Measurements from ENCODE around the gene CALD1.
A peak's percentile ranks its signal among the peaks of the same experiment; 100 is the strongest.

The CALD1 gene

GRCh38 chr7:134788191-134788590, 8.8 kb downstream of the CALD1 start:
- FAIRE-seq = no peak

- no peak for FAIRE-seq
Observed at GRCh38 chr7:134789967-134790685, 10.7 kb downstream of the CALD1 start.

DNA sequence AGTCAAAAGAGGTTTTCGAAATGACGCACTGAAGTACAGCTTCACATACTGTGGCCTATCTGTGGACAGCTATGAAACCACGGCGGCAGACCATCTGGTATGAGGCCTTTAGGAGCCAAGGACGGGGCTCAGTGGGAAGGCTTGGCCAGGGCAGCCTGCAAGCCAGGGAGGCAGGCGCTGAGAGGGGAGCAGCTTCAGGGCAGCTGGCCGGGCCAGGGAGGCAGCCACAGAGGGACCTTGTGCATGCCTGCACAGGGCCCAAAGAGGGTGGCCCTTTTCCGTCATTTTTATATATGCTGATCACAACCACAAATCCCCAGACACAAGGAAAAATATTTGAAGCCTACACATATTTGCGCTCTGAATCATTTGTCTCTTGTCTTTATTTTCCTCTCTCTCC, 13.5 kb downstream of the CALD1 start:
- FAIRE-seq = no peak

- no peak for FAIRE-seq
Observed at GRCh38 chr7:134795231-134795630, 15.8 kb downstream of the CALD1 start.

DNA sequence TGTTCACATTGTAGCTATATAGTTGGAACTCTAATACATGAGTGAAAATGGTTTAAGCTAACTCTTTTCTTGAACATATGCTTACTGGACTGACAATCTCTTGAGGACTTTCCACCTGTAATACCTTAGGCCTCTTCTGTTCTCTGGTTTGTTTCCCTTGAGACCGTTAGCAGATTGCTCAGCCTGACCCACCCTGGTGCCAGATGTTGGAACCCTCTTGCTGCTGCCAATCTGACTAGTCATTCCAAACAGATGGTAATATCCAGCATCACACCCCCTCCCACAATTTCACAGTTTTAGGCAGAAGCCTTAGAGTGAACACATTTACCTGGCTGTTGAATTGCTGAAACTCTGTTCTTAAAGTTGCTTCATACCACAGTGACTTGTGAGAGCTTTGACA, 18.7 kb downstream of the CALD1 start:
- FAIRE-seq = no peak

DNA sequence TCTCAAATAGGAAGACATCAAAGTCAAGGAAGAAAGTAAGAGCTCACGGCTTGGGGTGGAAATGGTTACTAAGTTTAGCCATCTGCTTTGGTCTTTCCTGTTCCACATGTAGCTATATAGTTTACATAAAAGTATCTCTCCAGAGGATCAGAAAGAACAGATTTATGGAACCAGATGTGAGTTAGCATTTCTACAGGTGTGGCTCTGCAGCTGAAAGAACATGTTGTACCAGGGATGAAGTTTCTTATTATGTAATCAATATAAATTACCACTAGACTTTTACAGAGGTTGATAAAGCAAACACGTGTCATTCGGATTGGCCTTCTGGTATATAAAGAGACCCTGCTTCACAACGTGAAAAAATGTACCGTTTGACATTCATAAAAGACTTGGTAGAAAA, 19.9 kb downstream of the CALD1 start:
- peak; percentile 29 for FAIRE-seq

DNA sequence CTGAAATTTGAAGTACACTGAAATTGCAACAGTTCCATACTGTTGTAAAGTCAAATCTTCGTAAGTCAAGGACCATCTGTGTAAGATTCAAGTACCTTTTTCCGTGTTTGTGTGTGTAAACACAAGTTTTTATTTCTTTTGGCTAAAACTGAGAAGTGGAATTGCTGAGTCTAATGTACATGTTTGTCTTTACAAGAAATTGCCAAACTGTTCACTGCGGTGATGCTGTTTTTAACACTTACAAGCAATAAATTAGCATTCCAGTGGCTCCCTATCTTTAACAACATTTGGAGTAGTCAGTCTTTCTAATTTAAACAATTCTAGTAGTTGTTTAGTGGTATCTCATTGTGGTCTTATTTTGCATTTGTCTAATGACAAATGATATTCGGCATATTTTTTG, 23.3 kb downstream of the CALD1 start:
- FAIRE-seq = no peak

- no peak for FAIRE-seq
Observed at GRCh38 chr7:134804351-134804750, 24.9 kb downstream of the CALD1 start.

GRCh38 chr7:134804854-134805253, 25.4 kb downstream of the CALD1 start:
- FAIRE-seq = no peak

DNA sequence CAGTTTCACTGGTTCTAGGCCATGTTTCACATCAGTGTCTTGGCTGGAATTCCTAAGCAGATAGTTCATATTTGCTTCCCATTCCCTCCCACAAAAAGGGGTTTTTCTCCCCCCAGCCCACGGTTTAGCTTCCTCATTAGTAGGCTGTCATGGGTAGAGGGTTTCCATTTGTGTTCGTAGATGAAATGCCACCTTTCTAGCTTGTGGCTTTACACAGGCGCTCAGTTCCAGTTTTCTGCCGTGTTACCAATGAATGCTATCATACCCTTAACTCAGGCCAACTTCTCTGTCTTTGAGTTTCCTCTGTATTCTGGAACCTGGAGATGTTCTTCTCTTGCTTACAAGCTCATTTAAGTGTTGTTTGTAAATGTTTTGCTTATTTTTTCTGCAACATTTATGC, 26.8 kb downstream of the CALD1 start:
- FAIRE-seq = no peak

DNA sequence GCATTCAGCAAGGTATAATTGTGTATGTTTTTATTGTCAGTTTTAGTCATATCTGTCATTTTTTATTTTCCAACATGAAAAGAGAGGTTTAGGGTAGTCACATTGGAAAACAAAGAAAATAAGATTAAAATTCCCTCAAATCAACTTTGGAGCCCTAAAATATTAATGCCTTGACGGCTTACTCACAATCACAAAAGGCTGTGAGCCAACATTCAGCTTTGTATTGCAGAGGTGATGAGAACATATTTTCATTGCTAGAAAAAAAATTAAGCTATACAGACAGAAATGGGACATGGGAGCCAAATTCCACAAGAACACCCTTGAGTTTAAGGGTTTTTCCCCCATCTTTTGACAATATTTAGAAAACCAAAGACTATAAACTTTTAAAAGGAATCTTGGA, 30.2 kb downstream of the CALD1 start:
- FAIRE-seq = no peak

GRCh38 chr7:134811765-134812164, 32.3 kb downstream of the CALD1 start:
- no peak for FAIRE-seq

DNA sequence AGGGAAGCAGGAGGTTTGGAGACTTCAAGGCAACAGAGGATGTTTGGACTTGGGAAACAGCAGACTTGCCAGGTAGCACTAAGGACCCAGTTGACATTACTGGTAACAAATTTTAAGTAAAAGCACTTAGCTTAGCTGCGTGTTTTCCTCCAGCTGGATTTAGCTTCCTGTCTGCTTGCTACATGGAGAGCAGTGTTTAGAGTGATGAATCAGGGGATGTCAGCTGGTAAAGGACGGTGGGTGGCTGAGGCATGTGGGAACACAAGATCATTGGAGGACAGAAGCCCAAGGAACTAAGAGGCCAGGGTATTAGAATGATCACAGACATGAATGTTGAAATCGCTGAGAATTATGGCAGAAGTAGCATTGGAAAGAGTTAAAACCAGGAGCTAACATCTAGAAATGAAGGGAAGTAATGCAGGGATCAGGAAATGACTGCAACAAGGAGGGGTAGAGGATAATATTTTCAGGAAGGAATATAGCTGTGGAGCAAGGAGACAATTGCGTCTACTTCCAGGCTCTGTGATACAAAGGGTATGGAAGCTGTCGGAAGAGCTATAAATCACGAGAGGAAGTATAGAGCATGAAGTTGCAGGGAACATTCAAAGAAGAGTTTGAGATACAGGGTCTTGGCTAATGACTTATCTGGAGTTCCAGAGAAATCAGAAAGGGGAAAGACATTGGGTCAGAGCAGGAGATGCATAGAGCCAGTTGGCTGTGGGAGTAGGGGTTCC, 34.4 kb downstream of the CALD1 start:
- no peak for FAIRE-seq

GRCh38 chr7:134814730-134815364, 35.4 kb downstream of the CALD1 start:
- FAIRE-seq = no peak

GRCh38 chr7:134818613-134819345, 39.3 kb downstream of the CALD1 start:
- FAIRE-seq = no peak

DNA sequence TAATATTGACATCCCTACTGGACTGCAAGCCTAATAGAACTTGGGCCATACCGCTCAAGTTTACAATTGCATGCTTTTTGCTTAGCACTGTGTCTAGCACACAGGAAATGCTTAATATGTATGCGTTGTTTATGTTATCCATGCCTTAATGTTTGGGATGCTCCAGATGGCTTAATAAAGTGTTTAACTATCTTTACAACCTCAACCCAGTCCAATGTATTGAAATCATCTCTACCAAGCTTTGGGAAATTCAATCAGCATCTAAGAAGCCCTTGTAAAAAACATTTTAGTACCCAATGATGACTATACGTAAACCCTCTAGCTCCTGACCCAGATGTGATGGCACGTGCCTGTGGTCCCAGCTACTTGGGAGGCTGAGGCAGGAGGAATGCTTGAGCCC, 40.0 kb downstream of the CALD1 start:
- no peak for FAIRE-seq

DNA sequence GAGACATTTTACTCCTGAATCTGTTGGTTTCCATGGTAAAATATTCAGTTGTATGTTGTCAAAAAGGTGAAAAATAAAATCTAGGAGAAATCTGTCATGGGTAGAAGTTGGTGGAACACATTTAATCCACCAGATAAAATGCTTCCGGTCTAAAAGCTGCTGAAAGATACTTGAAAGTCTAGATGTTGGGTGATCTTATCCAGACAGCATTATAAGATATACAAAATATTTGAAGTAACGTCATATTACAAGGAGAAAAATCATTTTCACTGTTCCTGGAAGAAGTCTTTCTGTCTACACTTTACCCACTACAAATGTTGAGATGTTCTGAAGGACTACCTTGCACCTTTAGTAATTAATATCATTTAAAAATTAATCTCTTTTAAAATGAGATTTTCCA, 40.9 kb downstream of the CALD1 start:
- peak; percentile 21 for FAIRE-seq

GRCh38 chr7:134820778-134821177, 41.3 kb downstream of the CALD1 start:
- FAIRE-seq = no peak

DNA sequence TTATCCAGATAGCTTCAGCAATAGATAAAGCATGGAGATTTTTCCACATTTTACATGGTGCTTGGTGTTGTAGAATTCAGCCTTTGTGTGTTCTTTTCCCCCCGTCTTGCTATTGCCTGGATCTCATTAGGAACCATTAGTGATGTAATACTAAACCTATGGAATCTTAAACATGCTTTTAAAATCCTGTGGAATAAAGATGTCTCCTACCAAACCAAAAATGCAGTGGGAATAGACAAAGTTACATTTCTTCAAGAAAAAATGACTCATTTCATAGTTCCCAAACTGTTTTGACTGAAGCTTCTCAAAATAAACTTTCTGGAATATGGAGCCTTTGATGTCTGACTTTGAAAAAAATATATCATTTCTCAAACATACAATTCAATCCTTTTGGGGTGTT, 44.0 kb downstream of the CALD1 start:
- peak; percentile 62 for FAIRE-seq

GRCh38 chr7:134825666-134826065, 46.2 kb downstream of the CALD1 start:
- no peak for FAIRE-seq

DNA sequence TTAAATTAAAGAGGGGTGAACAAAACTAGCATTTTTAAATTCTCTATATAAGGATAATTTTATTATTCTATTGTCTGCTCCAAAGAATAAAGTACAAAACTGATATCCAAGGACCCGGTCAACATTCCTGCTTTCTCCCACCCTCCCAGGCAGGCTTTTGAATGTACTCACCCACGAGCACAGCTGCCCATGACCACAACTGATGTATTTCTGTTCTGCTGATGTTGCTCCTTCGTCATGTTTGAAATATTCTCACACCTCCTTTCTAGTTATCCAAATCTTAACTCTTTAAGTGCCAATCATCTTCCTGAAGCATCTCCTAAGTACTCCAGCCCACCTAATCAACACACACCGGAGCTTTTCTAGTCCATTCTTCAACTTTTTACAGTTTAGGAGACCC, 46.7 kb downstream of the CALD1 start:
- no peak for FAIRE-seq

DNA sequence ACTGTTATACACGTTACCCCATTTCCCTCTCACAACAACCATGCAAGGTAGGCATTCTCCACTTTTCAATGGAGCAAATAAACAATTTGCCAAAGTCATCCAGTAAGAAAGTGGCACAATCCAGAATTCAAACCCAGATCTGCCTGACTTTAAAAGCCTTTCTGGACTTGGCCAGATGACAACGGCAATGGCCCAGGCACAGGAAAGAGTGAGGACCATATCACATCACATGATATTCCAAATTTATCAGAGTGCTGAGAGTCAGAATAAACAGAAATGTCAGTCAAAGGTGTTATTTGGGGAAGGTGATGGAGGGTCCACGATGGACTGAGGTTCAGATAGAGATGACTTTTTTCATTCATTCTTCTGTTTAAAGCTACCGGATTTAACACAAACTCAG, 48.0 kb downstream of the CALD1 start:
- no peak for FAIRE-seq

GRCh38 chr7:134827889-134828288, 48.5 kb downstream of the CALD1 start:
- no peak for FAIRE-seq
